ENCODE measurements around the gene CCR5AS.
"Not testable (repeated sequence)": the region's sequence is repeated elsewhere in the genome, so short reads cannot be mapped to it uniquely, and the experiment has no call there.

CCR5AS gene

GRCh38 chr3:46344476-46344875 is 62.4 kb downstream of the CCR5AS start:
- no peak overlapping the region for H2AFZ ChIP-seq (ENCODE audit: low read depth, low read length)
- no peaks in the 10 kb centered on the region for H3K27me3 ChIP-seq (ENCODE audit: insufficient read depth, low read length)
- H3K9me3 ChIP-seq (ENCODE audit: low read length), result no peaks in the 10 kb centered on the region
- H3K4me3 ChIP-seq (ENCODE audit: low read length), result no peak overlapping the region
- H3K4me1 ChIP-seq (ENCODE audit: insufficient read depth, low read length), result no peaks in the 10 kb centered on the region
- H3K36me3 ChIP-seq (ENCODE audit: insufficient read depth, low read length), result no peaks in the 10 kb centered on the region

- Histone ChIP-seq H3K9me3 (ENCODE audit: low read length) (no peaks in the 10 kb centered on the region), H3K4me1 (ENCODE audit: insufficient read depth, low read length) (no peaks in the 10 kb centered on the region), H3K27me3 (ENCODE audit: insufficient read depth, low read length) (no peaks in the 10 kb centered on the region), H2AFZ (ENCODE audit: low read depth, low read length) (no peak overlapping the region), H3K4me3 (ENCODE audit: low read length) (no peak overlapping the region), H3K36me3 (ENCODE audit: insufficient read depth, low read length) (no peaks in the 10 kb centered on the region)
Observed at GRCh38 chr3:46338840-46339239, 68.0 kb downstream of the CCR5AS start.

GRCh38 chr3:46337911-46338310 is 69.0 kb downstream of the CCR5AS start:
- H3K36me3 ChIP-seq (ENCODE audit: insufficient read depth, low read length), result no peaks in the 10 kb centered on the region
- H3K4me3 ChIP-seq (ENCODE audit: low read length), result no peak overlapping the region
- H2AFZ ChIP-seq (ENCODE audit: low read depth, low read length), result no peak overlapping the region
- H3K9me3 ChIP-seq (ENCODE audit: low read length), result no peaks in the 10 kb centered on the region
- no peaks in the 10 kb centered on the region for H3K4me1 ChIP-seq (ENCODE audit: insufficient read depth, low read length)
- no peaks in the 10 kb centered on the region for H3K27me3 ChIP-seq (ENCODE audit: insufficient read depth, low read length)

GRCh38 chr3:46335541-46335940 is 71.3 kb downstream of the CCR5AS start:
- Histone ChIP-seq H3K36me3 (ENCODE audit: insufficient read depth, low read length) (no peaks in the 10 kb centered on the region), H3K9me3 (ENCODE audit: low read length) (no peaks in the 10 kb centered on the region), H3K4me3 (ENCODE audit: low read length) (no peak overlapping the region), H3K4me1 (ENCODE audit: insufficient read depth, low read length) (no peaks in the 10 kb centered on the region), H3K27me3 (ENCODE audit: insufficient read depth, low read length) (no peaks in the 10 kb centered on the region), H2AFZ (ENCODE audit: low read depth, low read length) (no peak overlapping the region)

GRCh38 chr3:46334741-46335478 is 72.0 kb downstream of the CCR5AS start:
- Histone ChIP-seq H3K27me3 (ENCODE audit: insufficient read depth, low read length) (no peaks in the 10 kb centered on the region), H3K4me1 (ENCODE audit: insufficient read depth, low read length) (no peaks in the 10 kb centered on the region), H2AFZ (ENCODE audit: low read depth, low read length) (no peak overlapping the region), H3K4me3 (ENCODE audit: low read length) (no peak overlapping the region), H3K36me3 (ENCODE audit: insufficient read depth, low read length) (no peaks in the 10 kb centered on the region), H3K9me3 (ENCODE audit: low read length) (no peaks in the 10 kb centered on the region)

- H3K36me3 ChIP-seq (ENCODE audit: insufficient read depth, low read length); H3K27me3 ChIP-seq (ENCODE audit: insufficient read depth, low read length); H3K9me3 ChIP-seq (ENCODE audit: low read length); H2AFZ ChIP-seq (ENCODE audit: low read depth, low read length); H3K4me1 ChIP-seq (ENCODE audit: insufficient read depth, low read length); H3K4me3 ChIP-seq (ENCODE audit: low read length): not testable (repeated sequence)
Observed at GRCh38 chr3:46330676-46331075, 76.2 kb downstream of the CCR5AS start.

- Histone ChIP-seq H3K9me3 (ENCODE audit: low read length) (no peaks in the 10 kb centered on the region), H3K4me3 (ENCODE audit: low read length) (no peak overlapping the region), H3K36me3 (ENCODE audit: insufficient read depth, low read length) (no peaks in the 10 kb centered on the region), H3K4me1 (ENCODE audit: insufficient read depth, low read length) (no peaks in the 10 kb centered on the region), H2AFZ (ENCODE audit: low read depth, low read length) (no peak overlapping the region), H3K27me3 (ENCODE audit: insufficient read depth, low read length) (no peaks in the 10 kb centered on the region)
Observed at GRCh38 chr3:46325645-46326300, 81.1 kb downstream of the CCR5AS start.

GRCh38 chr3:46324036-46324435 is 82.8 kb downstream of the CCR5AS start:
- no peaks in the 10 kb centered on the region for H3K4me1 ChIP-seq (ENCODE audit: insufficient read depth, low read length)
- H3K4me3 ChIP-seq (ENCODE audit: low read length), result no peak overlapping the region
- H2AFZ ChIP-seq (ENCODE audit: low read depth, low read length), result no peak overlapping the region
- no peaks in the 10 kb centered on the region for H3K36me3 ChIP-seq (ENCODE audit: insufficient read depth, low read length)
- no peaks in the 10 kb centered on the region for H3K27me3 ChIP-seq (ENCODE audit: insufficient read depth, low read length)
- H3K9me3 ChIP-seq (ENCODE audit: low read length), result no peaks in the 10 kb centered on the region

GRCh38 chr3:46321461-46322104 is 85.3 kb downstream of the CCR5AS start:
- H3K36me3 ChIP-seq (ENCODE audit: insufficient read depth, low read length), result no peaks in the 10 kb centered on the region
- no peaks in the 10 kb centered on the region for H3K27me3 ChIP-seq (ENCODE audit: insufficient read depth, low read length)
- no peaks in the 10 kb centered on the region for H3K4me1 ChIP-seq (ENCODE audit: insufficient read depth, low read length)
- no peak overlapping the region for H3K4me3 ChIP-seq (ENCODE audit: low read length)
- H2AFZ ChIP-seq (ENCODE audit: low read depth, low read length), result no peak overlapping the region
- no peaks in the 10 kb centered on the region for H3K9me3 ChIP-seq (ENCODE audit: low read length)

- Histone ChIP-seq H3K9me3 (ENCODE audit: low read length) (no peaks in the 10 kb centered on the region), H3K4me3 (ENCODE audit: low read length) (no peak overlapping the region), H3K36me3 (ENCODE audit: insufficient read depth, low read length) (no peaks in the 10 kb centered on the region), H3K4me1 (ENCODE audit: insufficient read depth, low read length) (no peaks in the 10 kb centered on the region), H3K27me3 (ENCODE audit: insufficient read depth, low read length) (no peaks in the 10 kb centered on the region), H2AFZ (ENCODE audit: low read depth, low read length) (no peak overlapping the region)
Observed at GRCh38 chr3:46318207-46318927, 88.5 kb downstream of the CCR5AS start.

GRCh38 chr3:46316206-46316605 is 90.7 kb downstream of the CCR5AS start:
- no peaks in the 10 kb centered on the region for H3K36me3 ChIP-seq (ENCODE audit: insufficient read depth, low read length)
- H3K4me1 ChIP-seq (ENCODE audit: insufficient read depth, low read length), result no peaks in the 10 kb centered on the region
- H3K4me3 ChIP-seq (ENCODE audit: low read length), result no peak overlapping the region
- no peaks in the 10 kb centered on the region for H3K9me3 ChIP-seq (ENCODE audit: low read length)
- no peaks in the 10 kb centered on the region for H3K27me3 ChIP-seq (ENCODE audit: insufficient read depth, low read length)
- H2AFZ ChIP-seq (ENCODE audit: low read depth, low read length), result no peak overlapping the region

- H3K9me3 ChIP-seq (ENCODE audit: low read length), result no peaks in the 10 kb centered on the region
- no peaks in the 10 kb centered on the region for H3K4me1 ChIP-seq (ENCODE audit: insufficient read depth, low read length)
- H3K4me3 ChIP-seq (ENCODE audit: low read length), result no peak overlapping the region
- H3K27me3 ChIP-seq (ENCODE audit: insufficient read depth, low read length), result no peaks in the 10 kb centered on the region
- H3K36me3 ChIP-seq (ENCODE audit: insufficient read depth, low read length), result no peaks in the 10 kb centered on the region
- H2AFZ ChIP-seq (ENCODE audit: low read depth, low read length), result no peak overlapping the region
Observed at GRCh38 chr3:46314517-46314916, 92.3 kb downstream of the CCR5AS start.
